ENCODE data around the gene GAA.

Gene GAA

DNA sequence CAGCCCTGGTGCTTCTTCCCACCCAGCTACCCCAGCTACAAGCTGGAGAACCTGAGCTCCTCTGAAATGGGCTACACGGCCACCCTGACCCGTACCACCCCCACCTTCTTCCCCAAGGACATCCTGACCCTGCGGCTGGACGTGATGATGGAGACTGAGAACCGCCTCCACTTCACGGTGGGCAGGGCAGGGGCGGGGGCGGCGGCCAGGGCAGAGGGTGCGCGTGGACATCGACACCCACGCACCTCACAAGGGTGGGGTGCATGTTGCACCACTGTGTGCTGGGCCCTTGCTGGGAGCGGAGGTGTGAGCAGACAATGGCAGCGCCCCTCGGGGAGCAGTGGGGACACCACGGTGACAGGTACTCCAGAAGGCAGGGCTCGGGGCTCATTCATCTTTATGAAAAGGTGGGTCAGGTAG is 3.6 kb downstream of the GAA start:
- DNase-seq, result no peak
- no peaks in the 10 kb centered on the region for H3K9me3 ChIP-seq
- H3K36me3 ChIP-seq, result no peaks in the 10 kb centered on the region
- peaks cover 9% of the 10 kb centered on the region for H3K4me1 ChIP-seq
- no peak overlapping the region for H3K4me3 ChIP-seq (ENCODE audit: low read depth, low read length)
- H3K27me3 ChIP-seq, result no peaks in the 10 kb centered on the region
- no peak for TF ChIP-seq CTCF (IDR thresholded peaks at IDR 0.05; ENCODE audit: low read depth, low read length)

GRCh38 chr17:80105762-80106161 is 4.4 kb downstream of the GAA start:
- H3K27me3 ChIP-seq, result no peaks in the 10 kb centered on the region
- H3K9me3 ChIP-seq, result no peaks in the 10 kb centered on the region
- H3K4me3 ChIP-seq (ENCODE audit: low read depth, low read length), result no peak overlapping the region
- DNase-seq, result no peak
- no peak for TF ChIP-seq CTCF (IDR thresholded peaks at IDR 0.05; ENCODE audit: low read depth, low read length)
- peaks cover 7% of the 10 kb centered on the region for H3K4me1 ChIP-seq
- no peaks in the 10 kb centered on the region for H3K36me3 ChIP-seq

- Histone ChIP-seq H3K36me3 (no peaks in the 10 kb centered on the region), H3K9me3 (no peaks in the 10 kb centered on the region), H3K4me3 (ENCODE audit: low read depth, low read length) (no peak overlapping the region), H3K4me1 (peaks cover 5% of the 10 kb centered on the region; the same call in 1 of the 2 replicates), H3K27me3 (no peaks in the 10 kb centered on the region)
- DNase-seq, result no peak
- TF ChIP-seq CTCF (IDR thresholded peaks at IDR 0.05; ENCODE audit: low read depth, low read length), result no peak
These were observed 4.8 kb downstream of the GAA start for GRCh38 chr17:80106176-80106575.

GRCh38 chr17:80106751-80107150 is 5.4 kb downstream of the GAA start:
- no peak overlapping the region for H3K4me3 ChIP-seq (ENCODE audit: low read depth, low read length)
- no peaks in the 10 kb centered on the region for H3K36me3 ChIP-seq
- no peak for DNase-seq
- TF ChIP-seq CTCF (IDR thresholded peaks at IDR 0.05; ENCODE audit: low read depth, low read length), result no peak
- no peaks in the 10 kb centered on the region for H3K27me3 ChIP-seq
- H3K9me3 ChIP-seq, result no peaks in the 10 kb centered on the region
- H3K4me1 ChIP-seq, result peaks cover 5% of the 10 kb centered on the region; the same call in 1 of the 2 replicates

DNA sequence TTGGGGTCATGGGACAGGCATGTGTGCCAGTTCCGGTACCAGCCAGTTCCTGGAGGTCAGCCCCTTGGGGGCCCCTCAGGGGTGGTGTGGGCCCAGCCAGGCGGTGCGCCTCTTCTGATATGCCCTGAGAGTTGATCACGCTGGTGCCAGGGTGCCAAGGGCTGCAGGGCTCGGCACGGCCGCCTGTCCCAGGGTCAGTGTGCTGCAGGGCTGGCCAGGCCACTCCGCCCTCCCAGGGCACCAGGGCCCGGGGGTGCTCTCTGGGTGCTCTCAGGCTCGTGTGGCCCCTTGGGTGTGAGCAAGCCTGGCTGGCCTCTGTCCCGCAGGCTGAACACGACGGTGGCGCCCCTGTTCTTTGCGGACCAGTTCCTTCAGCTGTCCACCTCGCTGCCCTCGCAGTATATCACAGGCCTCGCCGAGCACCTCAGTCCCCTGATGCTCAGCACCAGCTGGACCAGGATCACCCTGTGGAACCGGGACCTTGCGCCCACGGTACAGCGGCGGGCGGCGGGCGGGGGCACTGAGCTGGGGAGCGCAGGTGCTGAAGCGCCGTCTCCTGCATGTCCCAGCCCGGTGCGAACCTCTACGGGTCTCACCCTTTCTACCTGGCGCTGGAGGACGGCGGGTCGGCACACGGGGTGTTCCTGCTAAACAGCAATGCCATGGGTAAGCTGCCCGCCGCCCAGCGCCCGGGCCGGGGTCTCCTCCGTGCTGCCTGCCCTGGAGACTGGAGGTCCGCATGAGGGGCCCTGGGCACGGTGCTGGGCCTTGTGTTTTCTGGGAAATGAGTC is 6.0 kb downstream of the GAA start:
- Histone ChIP-seq H3K9me3 (no peaks in the 10 kb centered on the region), H3K4me3 (ENCODE audit: low read depth, low read length) (no peak overlapping the region), H3K4me1 (peaks cover 5% of the 10 kb centered on the region; the same call in 1 of the 2 replicates), H3K27me3 (no peaks in the 10 kb centered on the region), H3K36me3 (no peaks in the 10 kb centered on the region)
- no peak for TF ChIP-seq CTCF (IDR thresholded peaks at IDR 0.05; ENCODE audit: low read depth, low read length)
- DNase-seq, result no peak

All from BE2C (cell line).